Right hindlimb (tissue), 1 donor: ENCODE results near the gene CREBBP.

Source experiments
- DNase-seq: peaks from one replicate; pipeline ENCODE4 v3.0.0-alpha.2; 2018

Gene CREBBP

GRCh38 chr16:3879258-3879886 is 1.1 kb downstream of the CREBBP start:
- DNase-seq: no peak

GRCh38 chr16:3878610-3879009 is 1.9 kb downstream of the CREBBP start:
- no peak for DNase-seq

- no peak for DNase-seq
Observed at GRCh38 chr16:3876695-3877094, 3.8 kb downstream of the CREBBP start.

- no peak for DNase-seq
Observed at GRCh38 chr16:3876160-3876559, 4.4 kb downstream of the CREBBP start.

- DNase-seq: no peak
Observed at GRCh38 chr16:3874794-3875692, 5.5 kb downstream of the CREBBP start.

GRCh38 chr16:3874242-3874641 is 6.3 kb downstream of the CREBBP start:
- DNase-seq: no peak

- DNase-seq: no peak
Observed at GRCh38 chr16:3873482-3874173, 6.9 kb downstream of the CREBBP start.

GRCh38 chr16:3872216-3872895 is 8.2 kb downstream of the CREBBP start:
- DNase-seq: no peak

- no peak for DNase-seq
Observed at GRCh38 chr16:3868967-3869366, 11.5 kb downstream of the CREBBP start.

- DNase-seq: no peak
Observed at GRCh38 chr16:3868556-3868955, 12.0 kb downstream of the CREBBP start.

GRCh38 chr16:3866703-3867431 is 13.6 kb downstream of the CREBBP start:
- no peak for DNase-seq

GRCh38 chr16:3865241-3865640 is 15.3 kb downstream of the CREBBP start:
- DNase-seq: no peak

GRCh38 chr16:3864562-3864961 is 16.0 kb downstream of the CREBBP start:
- DNase-seq: no peak

GRCh38 chr16:3863587-3863986 is 16.9 kb downstream of the CREBBP start:
- no peak for DNase-seq

- no peak for DNase-seq
Observed at GRCh38 chr16:3861808-3862451, 18.6 kb downstream of the CREBBP start.

GRCh38 chr16:3859889-3860288 is 20.6 kb downstream of the CREBBP start:
- no peak for DNase-seq

GRCh38 chr16:3858801-3859200 is 21.7 kb downstream of the CREBBP start:
- no peak for DNase-seq

- no peak for DNase-seq
Observed at GRCh38 chr16:3857189-3858043, 23.1 kb downstream of the CREBBP start.

- DNase-seq: no peak
Observed at GRCh38 chr16:3856367-3857141, 24.0 kb downstream of the CREBBP start.
